Esophagus squamous epithelium (tissue), 4 donors: Measurements from ENCODE around the gene SPACA5.
"Not testable (repeated sequence)": the region's sequence is repeated elsewhere in the genome, so short reads cannot be mapped to it uniquely, and the experiment has no call there.

Source experiments
- CTCF ChIP-seq, 6 experiments: fragments of 450-650 bp in 4 of 6; fragments of 200-600 bp in 2 of 6; sonication (generic) in 2 of 6; IDR thresholded peaks; one replicate each; pipeline ENCODE4 v1.5.1; 2016 to 2019; ENCODE audit warnings: antibody characterized with exemption in 6 of 6, mild to moderate bottlenecking in 4 of 6, moderate library complexity in 4 of 6
- POLR2A ChIP-seq, 4 donors: fragments of 450-650 bp; IDR thresholded peaks; one replicate each; pipeline ENCODE4 v1.6.1; 2017; ENCODE audit warnings: antibody characterized with exemption in 4 of 4, mild to moderate bottlenecking in 4 of 4, moderate library complexity in 3 of 4

GRCh38 chrX:48006688-48007087 lies at the start of gene SPACA5:
- TF ChIP-seq CTCF, POLR2A (IDR thresholded peaks at IDR 0.05): not testable (repeated sequence)
